GM21529 (cell line): ENCODE data around the gene CEP128.
A peak's percentile ranks its signal among the peaks of the same experiment; 100 is the strongest.

Source experiments
- ATAC-seq: cut with Tn5 transposase; IDR thresholded peaks from one replicate; pipeline ENCODE4 v1.9.1; 2021; ENCODE audit not compliant: unreplicated experiment

The CEP128 gene

GRCh38 chr14:80624581-80624980, 317.0 kb downstream of the CEP128 start:
- no peak for ATAC-seq

GRCh38 chr14:80621701-80622100, 319.8 kb downstream of the CEP128 start:
- ATAC-seq = peak; percentile 82

GRCh38 chr14:80620434-80620833, 321.1 kb downstream of the CEP128 start:
- no peak for ATAC-seq

- ATAC-seq = no peak
Measured at GRCh38 chr14:80618751-80619329, 322.7 kb downstream of the CEP128 start.

GRCh38 chr14:80615831-80616230, 325.7 kb downstream of the CEP128 start:
- ATAC-seq = peak; percentile 84

- no peak for ATAC-seq
Measured at GRCh38 chr14:80609055-80609454, 332.5 kb downstream of the CEP128 start.

GRCh38 chr14:80608563-80608962, 333.0 kb downstream of the CEP128 start:
- no peak for ATAC-seq

- ATAC-seq = no peak
Measured at GRCh38 chr14:80607430-80608190, 333.9 kb downstream of the CEP128 start.

- ATAC-seq = no peak
Measured at GRCh38 chr14:80606347-80606772, 335.2 kb downstream of the CEP128 start.

- no peak for ATAC-seq
Measured at GRCh38 chr14:80605536-80605935, 336.0 kb downstream of the CEP128 start.

- no peak for ATAC-seq
Measured at GRCh38 chr14:80602946-80603345, 338.6 kb downstream of the CEP128 start.

GRCh38 chr14:80587096-80587724, 354.3 kb downstream of the CEP128 start:
- ATAC-seq = peak; percentile 93

- no peak for ATAC-seq
Measured at GRCh38 chr14:80586131-80586530, 355.4 kb downstream of the CEP128 start.

GRCh38 chr14:80585506-80585835, 356.1 kb downstream of the CEP128 start:
- ATAC-seq = no peak

GRCh38 chr14:80584744-80585505, 356.6 kb downstream of the CEP128 start:
- no peak for ATAC-seq

- no peak for ATAC-seq
Measured at GRCh38 chr14:80577599-80577998, 363.9 kb downstream of the CEP128 start.

GRCh38 chr14:80576401-80576800, 365.1 kb downstream of the CEP128 start:
- ATAC-seq = no peak

- ATAC-seq = no peak
Measured at GRCh38 chr14:80575763-80576162, 365.8 kb downstream of the CEP128 start.

GRCh38 chr14:80572666-80573065, 368.9 kb downstream of the CEP128 start:
- ATAC-seq = no peak

- no peak for ATAC-seq
Measured at GRCh38 chr14:80570930-80571298, 370.6 kb downstream of the CEP128 start.

GRCh38 chr14:80567905-80568536, 373.5 kb downstream of the CEP128 start:
- ATAC-seq = no peak
